ENCODE data around the gene PPP4R2.

The PPP4R2 gene

DNA sequence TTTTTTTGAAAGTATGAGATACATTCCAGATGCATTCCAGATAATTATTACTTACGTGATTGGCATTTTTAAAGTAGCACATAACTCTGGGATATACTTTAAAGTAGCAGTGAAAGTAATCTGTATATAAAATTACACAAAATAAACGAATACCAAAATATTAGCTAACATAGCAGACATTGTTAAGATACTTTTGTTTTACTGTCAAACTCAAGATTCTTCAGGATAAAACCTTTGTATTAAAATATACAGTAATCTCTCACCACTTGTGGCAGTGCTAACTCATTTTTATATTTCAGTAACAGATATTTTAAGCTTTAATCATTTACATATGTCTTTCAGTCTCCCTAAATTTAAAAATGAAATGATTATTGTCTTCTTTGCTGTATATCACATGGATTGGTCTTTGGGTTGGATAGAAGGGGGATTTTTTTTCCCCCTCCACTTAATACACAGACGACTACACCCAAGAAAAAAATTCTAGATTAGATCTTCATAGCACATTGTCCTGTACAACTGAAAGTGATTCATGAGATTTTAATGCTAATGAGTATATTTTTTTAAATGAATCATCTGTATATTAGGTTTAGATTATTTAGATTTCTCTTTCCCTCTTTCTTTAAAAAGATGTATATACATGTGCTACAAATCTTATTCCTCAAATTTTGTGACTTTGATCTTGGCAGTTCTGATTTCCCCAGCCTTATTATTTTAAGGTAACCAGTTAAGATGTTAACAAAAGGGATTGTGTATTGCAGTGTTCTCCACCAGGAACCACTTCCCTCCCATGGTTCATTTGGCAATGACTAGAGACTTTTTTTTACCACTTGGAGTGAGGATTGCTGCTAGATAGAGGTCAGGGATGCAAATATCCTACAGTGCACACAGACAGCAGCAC lies 40.3 kb downstream of the PPP4R2 start:
- H3K27ac ChIP-seq, result no peak overlapping the region

DNA sequence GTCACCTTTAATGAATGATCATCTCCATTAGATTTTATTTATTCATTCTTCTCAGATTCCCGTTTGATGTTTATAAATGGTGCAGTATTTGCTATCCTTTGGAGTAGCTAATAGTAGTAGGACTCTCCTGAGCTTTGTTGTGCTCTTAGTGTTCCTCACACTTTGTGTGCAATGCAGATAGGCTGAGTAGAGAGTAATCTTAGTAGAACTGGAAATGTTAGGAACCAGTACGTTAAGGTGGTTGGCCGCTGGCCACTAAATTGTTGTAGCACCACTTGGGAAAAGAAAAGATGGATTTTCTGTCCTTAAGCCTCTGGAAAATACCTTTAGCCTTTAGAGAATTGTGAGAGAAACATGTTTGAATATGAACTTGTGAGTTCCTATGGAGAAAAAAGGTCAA lies 44.9 kb downstream of the PPP4R2 start:
- no peak overlapping the region for H3K27ac ChIP-seq

More for the DNA sequence above, 40.3 kb downstream of the PPP4R2 start:
- TF ChIP-seq CTCF (conservative IDR thresholded peaks at IDR 0.05) (no peak), ZFX (IDR thresholded peaks at IDR 0.05) (no peak)

DNA sequence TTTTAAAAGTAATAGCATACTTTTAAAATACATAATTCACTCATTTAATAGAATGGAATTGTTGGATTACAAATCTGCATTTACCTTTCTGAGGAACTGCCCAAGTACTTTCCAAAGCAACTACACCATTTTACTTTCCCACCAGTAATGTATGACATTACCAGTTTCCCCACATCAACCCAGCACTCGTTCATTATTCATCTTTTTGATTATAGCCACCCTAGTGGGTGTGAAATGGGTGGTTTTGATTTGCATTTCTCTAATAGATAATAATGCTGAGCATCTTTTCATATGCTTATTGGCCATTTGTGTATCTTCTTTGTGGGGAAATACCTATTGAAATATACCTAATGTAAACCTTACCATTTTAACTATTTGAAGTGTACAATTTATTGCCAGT lies 46.8 kb downstream of the PPP4R2 start:
- TF ChIP-seq ZFX (IDR thresholded peaks at IDR 0.05) (no peak), CTCF (conservative IDR thresholded peaks at IDR 0.05) (no peak)
- no peak overlapping the region for H3K27ac ChIP-seq

More for the DNA sequence above, 44.9 kb downstream of the PPP4R2 start:
- TF ChIP-seq ZFX (IDR thresholded peaks at IDR 0.05) (no peak), CTCF (conservative IDR thresholded peaks at IDR 0.05) (no peak)

DNA sequence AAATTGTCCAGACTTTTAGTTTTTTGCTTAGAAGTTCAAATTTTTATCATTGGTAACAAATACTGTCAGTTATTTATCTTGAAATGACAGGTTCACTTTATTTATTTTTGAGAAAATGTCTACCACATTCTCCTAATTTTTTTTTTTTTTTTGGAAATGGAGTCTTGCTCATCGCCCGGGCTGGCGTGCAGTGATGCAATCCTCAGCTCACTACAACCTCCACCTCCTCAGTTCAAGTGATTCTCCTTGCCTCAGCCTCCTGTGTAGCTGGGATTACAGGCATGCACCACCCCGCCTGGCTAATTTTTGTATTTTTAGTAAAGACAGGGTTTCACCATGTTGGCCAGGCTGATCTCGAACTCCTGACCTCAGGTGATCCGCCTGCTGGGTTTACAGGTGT lies 48.8 kb downstream of the PPP4R2 start:
- TF ChIP-seq ZFX (IDR thresholded peaks at IDR 0.05), result no peak
- TF ChIP-seq CTCF (conservative IDR thresholded peaks at IDR 0.05), result no peak
- H3K27ac ChIP-seq, result no peak overlapping the region

DNA sequence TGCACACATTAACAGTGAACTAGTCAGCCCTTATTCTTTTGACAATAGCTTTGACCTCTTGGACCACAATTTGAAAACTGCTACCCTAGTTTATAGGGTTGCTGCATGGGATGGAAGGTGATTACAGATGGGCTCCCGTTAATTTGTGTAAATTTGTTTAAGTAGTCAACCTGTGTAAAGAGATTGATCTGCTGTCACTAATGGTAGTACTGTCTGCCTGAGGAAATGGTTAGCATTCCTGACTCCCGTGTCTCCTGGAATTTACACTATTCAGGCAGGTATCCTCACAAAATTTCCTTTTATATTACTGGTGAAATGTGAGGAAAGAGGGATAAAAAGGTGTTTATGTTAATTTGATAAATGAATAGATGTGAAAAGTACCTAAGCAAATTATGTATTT lies 49.6 kb downstream of the PPP4R2 start:
- TF ChIP-seq ZFX (IDR thresholded peaks at IDR 0.05) (no peak), CTCF (conservative IDR thresholded peaks at IDR 0.05) (no peak)
- no peak overlapping the region for H3K27ac ChIP-seq

DNA sequence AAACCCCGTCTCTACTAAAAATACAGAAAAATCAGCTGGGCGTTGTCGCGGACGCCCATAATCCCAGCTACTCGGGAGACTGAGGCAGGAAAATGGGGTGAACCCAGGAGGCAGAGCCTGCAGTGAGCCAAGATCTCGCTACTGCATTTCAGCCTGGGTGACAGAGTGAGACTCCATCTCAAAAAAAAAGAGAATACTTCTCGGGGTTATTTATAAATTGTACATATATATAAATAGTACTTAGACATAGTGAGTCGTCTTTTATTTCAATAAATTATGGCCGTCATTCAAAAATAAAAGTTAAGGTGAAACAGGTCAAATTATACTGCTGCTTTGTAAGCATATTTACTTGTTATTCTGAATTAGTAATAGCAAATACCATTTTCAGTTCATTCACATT lies 52.7 kb downstream of the PPP4R2 start:
- TF ChIP-seq ZFX (IDR thresholded peaks at IDR 0.05), result no peak
- no peak for TF ChIP-seq CTCF (conservative IDR thresholded peaks at IDR 0.05)
- no peak overlapping the region for H3K27ac ChIP-seq

DNA sequence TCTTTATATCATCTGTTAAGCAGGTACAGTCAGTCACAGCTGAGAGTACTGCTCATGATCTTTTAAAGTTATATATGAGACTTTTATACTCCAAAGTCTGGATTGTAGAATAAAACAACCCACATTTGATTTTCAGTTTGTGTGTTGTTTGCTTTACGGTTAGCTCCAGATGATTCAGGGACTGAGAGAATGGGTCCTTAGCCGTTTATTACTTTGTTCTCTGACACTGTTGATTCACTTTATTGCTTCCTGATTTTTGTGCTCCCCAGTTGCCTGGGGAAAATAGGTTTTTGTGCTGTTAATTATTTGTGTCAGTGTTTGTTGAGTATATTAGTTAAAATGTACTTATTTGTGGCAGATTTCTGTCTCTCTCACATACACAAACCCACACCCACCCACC lies 56.2 kb downstream of the PPP4R2 start:
- TF ChIP-seq ZFX (IDR thresholded peaks at IDR 0.05) (no peak), CTCF (conservative IDR thresholded peaks at IDR 0.05) (no peak)
- no peak overlapping the region for H3K27ac ChIP-seq

Measured in C4-2B (cell line).